C4-2B (cell line): ENCODE results near the gene SNAP25.

Source experiments
- CTCF ChIP-seq: fragments of 450-650 bp; conservative IDR thresholded peaks from 2 replicates; pipeline ENCODE4 v1.5.1; 2017; ENCODE audit warnings: mild to moderate bottlenecking
- ZFX ChIP-seq: fragments of 450-650 bp; IDR thresholded peaks from 2 replicates; pipeline ENCODE4 v1.6.1; 2017

GRCh38 chr20:10185741-10186558, 32.7 kb upstream of the SNAP25 start:
- no peak for TF ChIP-seq CTCF
- TF ChIP-seq ZFX, result no peak
